ENCODE measurements around the gene GGA1. TPM values are rescaled to one million over a fixed set of nuclear protein-coding genes. Genes with fewer than 3 reads are reported as not detected.

Gene GGA1
- total RNA-seq, 2 donors from 2014 or later, result 56.9 to 73.3 TPM

- peak; percentile 58 for ATAC-seq
- intact Hi-C loops (cut with DNase I, micrococcal nuclease), result no loop called here
- DNase-seq, result peak; percentile 78 to 82
Measured at GRCh38 chr22:37659066-37659896, 50.6 kb downstream of the GGA1 start.

- DNase-seq, result no peak
- ATAC-seq, result no peak
- intact Hi-C loops (cut with DNase I, micrococcal nuclease), result no loop called here
Measured at GRCh38 chr22:37659897-37660708, 51.5 kb downstream of the GGA1 start.

GRCh38 chr22:37660709-37661045 is 52.0 kb downstream of the GGA1 start:
- DNase-seq, result no peak
- intact Hi-C loops (cut with DNase I, micrococcal nuclease), result no loop called here
- ATAC-seq, result no peak

GRCh38 chr22:37661160-37661924 is 52.7 kb downstream of the GGA1 start:
- no peak for DNase-seq
- intact Hi-C loops (cut with DNase I, micrococcal nuclease), result no loop called here
- ATAC-seq, result no peak

- intact Hi-C loops (cut with DNase I, micrococcal nuclease), result no loop called here
- ATAC-seq, result no peak
- DNase-seq, result no peak
Measured at GRCh38 chr22:37662039-37662438, 53.4 kb downstream of the GGA1 start.

- ATAC-seq (no peak), DNase-seq (no peak)
- intact Hi-C loops (cut with DNase I, micrococcal nuclease), result no loop called here
Measured at GRCh38 chr22:37663521-37664140, 55.0 kb downstream of the GGA1 start.

- intact Hi-C loops (cut with DNase I, micrococcal nuclease), result no loop called here
- DNase-seq (no peak), ATAC-seq (peak; percentile 68)
Measured at GRCh38 chr22:37664249-37665101, 55.8 kb downstream of the GGA1 start.

GRCh38 chr22:37665487-37665886 is 56.9 kb downstream of the GGA1 start:
- no peak for ATAC-seq
- intact Hi-C loops (cut with DNase I, micrococcal nuclease), result no loop called here
- DNase-seq, result no peak

- no peak for DNase-seq
Measured at GRCh38 chr22:37669586-37669985, 61.0 kb downstream of the GGA1 start.

GRCh38 chr22:37672206-37672919 is 63.7 kb downstream of the GGA1 start:
- ATAC-seq (no peak), DNase-seq (peak in 1 of 2 donors; percentile 27)
- intact Hi-C loops (cut with DNase I, micrococcal nuclease), result no loop called here

More at GRCh38 chr22:37669586-37669985, 61.0 kb downstream of the GGA1 start:
- intact Hi-C loops (cut with DNase I, micrococcal nuclease), result no loop called here
- no peak for ATAC-seq

- intact Hi-C loops (cut with DNase I, micrococcal nuclease), result no loop called here
- DNase-seq, result peak in 1 of 2 donors; percentile 55
- ATAC-seq, result peak; percentile 9
Measured at GRCh38 chr22:37672920-37673455, 64.4 kb downstream of the GGA1 start.

GRCh38 chr22:37674248-37674647 is 65.6 kb downstream of the GGA1 start:
- ATAC-seq (no peak), DNase-seq (no peak)
- intact Hi-C loops (cut with DNase I, micrococcal nuclease), result no loop called here

GRCh38 chr22:37674951-37675929 is 66.6 kb downstream of the GGA1 start, which contains the start of gene LGALS1:
Gene LGALS1 (plus strand): TSS chr22:37675636. CDS start chr22:37675703, 67 bp downstream.
- peak; percentile 94 to 96 for DNase-seq
- peak; percentile 83 for ATAC-seq
- intact Hi-C loops (cut with DNase I, micrococcal nuclease), result no loop called here

- intact Hi-C loops (cut with DNase I, micrococcal nuclease), result no loop called here
- ATAC-seq (peak; percentile 4), DNase-seq (peak; percentile 53 to 63)
Measured at GRCh38 chr22:37675930-37676735, 67.5 kb downstream of the GGA1 start.
